Measurements from ENCODE around the gene CRTAC1.
A peak's percentile ranks its signal among the peaks of the same experiment; 100 is the strongest.
"Not testable (repeated sequence)": the region's sequence is repeated elsewhere in the genome, so short reads cannot be mapped to it uniquely, and the experiment has no call there.

The CRTAC1 gene

DNA sequence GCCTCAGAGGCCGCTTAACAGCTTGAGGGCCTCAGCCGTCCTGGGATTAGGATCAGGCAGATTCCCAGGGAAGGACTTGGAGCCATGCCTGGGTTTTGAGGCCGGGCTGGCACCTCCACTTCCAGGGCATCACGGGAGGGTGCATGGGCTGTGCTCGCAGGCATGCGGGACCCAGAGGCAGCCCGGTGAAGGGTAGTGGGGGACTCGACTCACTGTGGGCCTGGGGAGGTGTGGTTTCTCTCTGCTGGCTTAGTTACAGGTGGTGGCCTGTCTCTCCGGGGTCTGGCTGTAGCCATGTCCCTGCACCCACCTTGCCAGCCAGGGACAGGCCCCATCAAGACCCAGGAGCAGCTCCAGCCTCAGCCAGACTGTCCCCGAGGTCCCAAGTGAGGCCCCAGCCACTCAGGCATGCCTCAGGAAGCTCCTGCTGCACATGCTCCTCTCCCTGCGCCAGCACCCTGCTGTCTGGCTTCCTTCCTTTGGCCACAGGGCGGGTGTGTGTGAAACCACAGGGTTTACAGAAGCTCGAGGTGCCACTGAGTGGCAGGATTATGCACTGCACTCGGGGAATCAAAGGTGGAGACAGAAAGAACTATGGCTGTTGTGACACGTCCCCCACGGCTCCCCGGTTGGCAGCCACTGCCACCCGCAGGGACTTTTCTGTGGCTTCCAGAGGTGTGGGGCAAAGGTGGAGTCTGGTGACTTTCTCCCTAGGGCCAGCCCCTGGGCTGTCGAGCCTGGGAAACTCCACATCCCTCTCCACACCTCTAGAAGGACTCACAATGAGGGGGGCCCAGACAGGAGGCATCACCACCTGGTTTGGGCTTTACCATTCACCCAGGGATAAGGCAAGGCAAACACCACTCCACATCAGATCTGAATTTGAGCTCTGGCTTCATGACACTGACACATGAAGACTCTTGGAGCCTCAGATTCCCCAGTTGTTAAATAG, 161.1 kb downstream of the CRTAC1 start:
- peak; percentile 66 for DNase-seq (ENCODE audit: low read depth)

DNA sequence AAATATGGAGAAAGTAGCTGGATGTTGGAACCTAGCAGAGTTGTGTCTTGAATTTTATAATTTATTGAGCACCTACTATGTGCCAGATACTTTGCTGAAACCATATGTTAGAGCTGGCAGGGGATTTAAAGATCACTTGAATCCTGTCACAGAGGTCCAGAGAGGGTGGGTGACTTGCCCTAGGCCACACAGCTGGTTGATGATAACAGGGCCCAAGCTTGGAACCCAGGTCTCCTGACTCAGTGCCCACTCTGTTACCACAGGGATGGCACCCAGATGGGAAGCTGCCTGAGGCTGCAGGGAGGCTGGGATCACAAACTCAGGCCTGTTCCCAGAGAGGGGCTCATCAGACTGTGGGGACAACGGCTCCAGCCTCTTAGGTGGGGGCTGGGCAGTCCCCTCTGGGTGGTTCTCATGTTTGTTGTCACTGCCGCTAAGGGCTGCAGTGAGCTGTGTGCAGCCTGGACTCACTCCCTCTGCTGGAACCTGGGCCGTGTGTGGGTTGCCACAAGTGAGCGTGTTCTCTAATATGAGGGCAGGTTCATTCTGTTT, 162.2 kb downstream of the CRTAC1 start:
- DNase-seq (ENCODE audit: low read depth): no peak

DNA sequence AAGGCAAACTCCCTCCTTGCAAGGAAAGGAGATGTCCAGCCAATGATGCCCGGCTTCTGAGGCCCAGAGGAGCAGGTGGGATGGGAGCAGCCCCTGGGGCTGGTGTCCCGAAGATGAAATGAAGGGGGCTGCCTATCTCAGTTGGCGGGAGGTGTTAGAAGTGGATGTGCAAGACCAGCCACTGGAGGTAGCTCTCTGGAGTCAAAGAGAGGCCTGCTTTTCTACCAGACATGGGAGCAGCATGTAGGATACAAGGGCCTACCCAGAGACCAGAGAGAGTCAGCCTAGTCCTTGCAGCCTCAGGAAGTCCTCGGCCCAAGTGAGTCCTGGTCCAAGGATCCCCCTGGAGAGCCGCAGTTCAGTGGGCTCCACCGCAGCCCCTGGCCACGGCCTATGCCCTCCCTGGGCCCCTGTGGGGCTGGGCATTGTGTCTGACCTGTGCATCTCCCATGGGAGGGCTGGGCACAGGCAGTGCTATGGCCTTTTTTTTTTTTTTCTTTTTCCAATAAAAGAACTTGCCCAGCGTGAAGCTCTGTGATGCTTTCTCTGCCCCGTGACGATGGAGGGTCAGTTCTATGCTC, 163.1 kb downstream of the CRTAC1 start:
- no peak for DNase-seq (ENCODE audit: low read depth)

DNA sequence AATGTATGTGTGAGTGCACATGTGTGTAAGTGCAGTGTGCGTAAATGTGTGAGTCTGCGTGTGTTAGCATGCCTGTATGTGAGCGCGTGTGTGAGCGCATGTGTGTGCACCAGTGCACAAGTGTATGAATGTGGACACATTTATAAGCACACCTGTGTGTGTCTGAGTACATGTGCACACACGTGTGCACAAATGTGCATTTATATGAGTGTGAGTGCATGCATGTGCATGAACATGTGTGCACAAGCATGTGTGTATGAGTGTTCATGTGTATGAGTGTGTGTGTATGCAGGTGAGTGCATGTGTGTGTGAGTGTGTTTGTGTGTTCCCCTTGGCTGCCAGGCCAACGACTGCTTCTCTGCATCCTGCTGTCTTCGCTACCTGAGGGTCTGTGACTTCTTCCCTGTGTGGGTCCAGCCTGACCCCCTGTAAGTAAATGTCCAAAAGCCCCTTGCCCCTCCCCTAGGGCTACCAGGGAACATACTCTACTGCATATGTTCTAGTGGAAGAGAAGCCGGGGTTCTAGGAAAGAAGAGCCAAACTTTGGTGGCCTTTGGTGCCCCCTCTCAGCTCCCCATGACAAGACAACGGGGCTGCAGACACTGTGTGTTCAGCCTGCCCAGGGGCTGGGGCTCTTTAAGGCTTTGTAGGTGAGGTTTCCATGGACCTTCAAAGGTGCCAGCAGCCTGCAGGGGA, 163.7 kb downstream of the CRTAC1 start:
- no peak for DNase-seq (ENCODE audit: low read depth)

DNA sequence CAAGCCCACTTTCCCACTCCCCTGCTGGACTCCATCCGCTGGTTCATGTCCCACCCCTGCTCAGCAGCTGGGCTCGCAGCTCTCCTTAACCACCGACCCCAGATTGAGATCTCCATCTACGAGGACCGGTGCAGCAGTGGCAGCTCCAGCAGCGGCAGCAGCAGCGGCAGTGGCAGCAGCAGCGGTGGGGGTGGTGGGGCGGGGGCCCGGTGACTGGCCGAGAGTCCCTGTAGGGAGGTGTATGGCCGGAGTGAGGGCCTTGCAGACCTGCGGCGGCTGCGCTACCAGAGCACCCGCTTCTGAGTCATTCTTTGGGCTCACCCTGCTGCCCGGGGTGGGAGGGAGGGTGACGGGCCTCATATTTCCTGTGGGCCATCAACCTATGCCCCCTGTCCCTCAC, 164.9 kb downstream of the CRTAC1 start:
- no peak for DNase-seq (ENCODE audit: low read depth)

DNA sequence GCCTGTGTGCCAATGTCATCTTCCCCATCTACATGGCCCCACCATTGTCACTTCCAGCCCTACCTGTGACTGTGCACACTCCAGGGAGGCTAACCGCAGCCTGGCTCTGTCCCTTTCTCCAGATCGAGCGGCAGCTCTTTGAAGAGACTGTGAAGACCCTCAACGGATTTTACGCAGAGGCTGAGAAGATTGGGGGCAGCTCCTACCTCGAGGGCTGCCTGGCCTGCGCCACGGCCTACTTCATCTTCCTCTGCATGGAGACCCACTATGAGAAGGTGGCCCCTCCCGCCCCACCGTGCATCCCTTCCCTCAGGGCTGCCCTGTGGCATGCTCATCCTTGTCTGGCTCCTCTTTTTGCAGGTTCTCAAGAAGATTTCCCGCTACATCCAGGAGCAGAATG, 166.6 kb downstream of the CRTAC1 start:
- no peak for DNase-seq (ENCODE audit: low read depth)

DNA sequence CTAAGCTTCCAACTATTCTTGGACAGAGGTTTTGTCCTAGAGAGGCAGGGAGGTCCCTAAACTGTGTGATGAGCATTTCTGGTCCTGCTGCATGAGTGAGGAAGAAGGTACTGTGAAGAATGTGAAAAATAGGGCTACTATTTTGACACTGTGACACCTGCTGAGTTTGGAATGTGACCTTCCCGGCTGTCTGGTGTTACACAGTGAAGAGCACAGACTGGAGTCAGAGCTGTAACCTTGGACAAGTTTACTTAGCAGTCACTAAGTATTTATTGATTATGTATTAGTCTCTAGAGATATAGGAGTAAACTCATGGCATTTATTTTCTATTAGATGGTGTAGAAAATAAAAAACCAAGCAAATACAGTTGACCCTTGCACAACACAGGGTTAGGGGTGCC, 168.5 kb downstream of the CRTAC1 start:
- DNase-seq (ENCODE audit: low read depth): no peak

DNA sequence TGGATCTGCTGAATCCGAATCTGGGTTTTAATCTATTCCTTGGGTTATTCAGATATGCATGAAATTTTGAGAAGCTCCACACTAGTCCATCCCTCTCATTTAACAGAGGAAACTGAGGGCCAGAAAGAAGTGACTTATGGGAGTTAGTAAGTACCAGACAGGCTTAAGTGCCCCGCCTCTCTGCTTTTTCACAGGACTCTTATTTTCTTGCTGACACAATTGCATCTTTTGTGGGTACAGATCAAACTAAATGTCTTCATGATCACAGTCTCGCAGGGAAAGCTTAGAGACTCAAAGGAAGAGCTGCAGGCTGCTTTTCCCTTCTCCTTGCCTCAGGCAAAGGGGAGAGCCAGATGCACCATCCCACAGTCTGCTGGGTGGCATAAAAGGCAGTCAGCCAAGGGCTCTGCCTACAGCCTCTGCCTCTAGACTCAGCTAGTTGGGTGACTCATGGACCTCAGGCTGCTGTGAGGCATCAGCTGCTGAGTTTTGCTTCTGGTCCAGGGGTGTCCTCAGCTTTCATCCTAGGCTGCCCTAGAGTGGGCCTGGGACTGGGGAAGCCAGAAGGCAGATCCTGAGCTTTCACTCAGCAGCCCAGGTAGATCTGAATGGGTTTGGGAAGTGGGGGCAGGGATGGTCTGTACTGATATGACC, 169.2 kb downstream of the CRTAC1 start:
- DNase-seq (ENCODE audit: low read depth): no peak

DNA sequence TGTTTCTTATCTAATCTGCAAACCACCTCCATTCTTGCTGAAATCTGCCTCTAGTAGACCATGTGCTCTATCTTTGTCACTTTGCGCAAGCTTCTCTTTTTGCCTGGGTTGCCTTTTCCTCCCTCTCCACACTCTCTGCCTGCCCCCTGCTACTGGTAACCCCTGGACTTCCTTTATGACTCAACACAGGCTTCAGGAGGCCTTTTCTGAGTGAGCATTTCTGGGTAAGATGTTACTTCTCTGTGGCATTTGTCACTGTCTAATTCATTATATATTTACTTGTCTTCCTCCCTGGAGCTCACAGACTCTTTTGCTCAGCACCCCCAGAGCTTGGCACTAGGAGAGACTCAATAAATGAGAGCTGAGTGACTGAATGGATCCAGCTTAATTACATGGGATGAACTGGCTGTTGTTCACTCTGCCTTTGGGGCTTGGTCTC, 172.4 kb downstream of the CRTAC1 start:
- DNase-seq (ENCODE audit: low read depth): no peak

DNA sequence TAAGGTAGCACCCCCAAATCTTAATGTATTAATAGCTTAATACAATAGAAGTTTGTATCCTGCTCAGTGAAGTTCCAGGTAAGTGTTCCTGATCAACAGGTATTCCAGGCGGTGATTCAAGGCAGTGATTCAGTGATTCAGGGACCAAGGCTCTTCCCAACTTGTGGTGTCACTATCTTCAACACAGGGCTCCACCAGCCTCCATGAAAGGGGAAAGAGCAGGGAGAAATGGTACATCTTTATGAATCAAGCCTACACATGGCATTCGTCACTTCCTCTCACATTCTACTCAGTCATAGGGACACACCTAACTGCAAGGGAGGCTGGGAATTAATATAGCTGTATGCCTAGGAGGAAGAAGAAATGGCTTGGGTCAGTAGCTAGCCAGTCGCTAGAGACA, 175.7 kb downstream of the CRTAC1 start:
- no peak for DNase-seq (ENCODE audit: low read depth)

DNA sequence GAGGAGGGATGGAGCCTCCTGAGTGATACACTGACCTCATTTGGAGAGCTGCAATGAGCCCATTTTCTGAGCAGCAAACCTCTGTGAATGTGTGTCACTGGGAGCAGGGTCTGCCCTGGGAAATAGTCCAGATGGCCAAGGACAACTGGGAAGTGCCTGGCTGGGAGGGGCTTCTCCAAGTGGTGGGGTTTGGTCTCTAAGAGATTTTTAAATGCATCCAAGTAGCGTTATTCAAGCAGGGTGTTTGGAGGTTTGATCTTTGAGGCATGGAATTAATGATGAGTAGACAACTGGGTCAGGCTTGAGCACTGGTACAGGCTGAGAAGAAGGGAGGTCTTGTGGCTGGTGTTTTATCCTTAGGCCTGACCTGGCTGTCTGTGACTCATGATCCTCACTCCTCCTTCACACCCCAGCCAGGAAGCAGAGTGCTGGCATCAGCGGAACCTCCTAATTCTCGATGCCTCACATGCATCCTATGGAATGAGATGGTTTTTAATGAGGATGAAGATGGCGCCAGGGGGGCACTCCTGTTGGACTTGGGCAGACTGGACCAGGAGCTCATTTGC, 177.5 kb downstream of the CRTAC1 start:
- no peak for DNase-seq (ENCODE audit: low read depth)

DNA sequence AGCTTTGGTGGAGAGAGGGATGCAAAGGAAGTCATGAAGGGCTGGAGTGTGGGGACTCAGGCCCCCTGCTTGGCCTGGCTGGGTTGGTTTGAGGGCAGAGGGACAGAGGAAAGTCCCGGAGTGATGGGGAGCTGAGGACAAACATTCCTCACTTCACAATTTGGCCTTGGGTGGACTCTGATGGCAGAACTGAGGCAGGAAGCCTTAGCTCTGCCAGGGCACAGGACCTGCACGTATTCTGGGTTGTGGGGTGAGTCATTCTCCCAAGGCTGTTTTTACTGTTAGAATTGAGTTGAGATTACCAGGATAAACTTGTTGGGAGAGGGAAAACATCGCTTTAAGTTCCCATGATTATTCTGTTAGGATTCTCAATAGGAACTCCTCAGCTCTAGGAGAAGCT, 178.1 kb downstream of the CRTAC1 start:
- no peak for DNase-seq (ENCODE audit: low read depth)

DNA sequence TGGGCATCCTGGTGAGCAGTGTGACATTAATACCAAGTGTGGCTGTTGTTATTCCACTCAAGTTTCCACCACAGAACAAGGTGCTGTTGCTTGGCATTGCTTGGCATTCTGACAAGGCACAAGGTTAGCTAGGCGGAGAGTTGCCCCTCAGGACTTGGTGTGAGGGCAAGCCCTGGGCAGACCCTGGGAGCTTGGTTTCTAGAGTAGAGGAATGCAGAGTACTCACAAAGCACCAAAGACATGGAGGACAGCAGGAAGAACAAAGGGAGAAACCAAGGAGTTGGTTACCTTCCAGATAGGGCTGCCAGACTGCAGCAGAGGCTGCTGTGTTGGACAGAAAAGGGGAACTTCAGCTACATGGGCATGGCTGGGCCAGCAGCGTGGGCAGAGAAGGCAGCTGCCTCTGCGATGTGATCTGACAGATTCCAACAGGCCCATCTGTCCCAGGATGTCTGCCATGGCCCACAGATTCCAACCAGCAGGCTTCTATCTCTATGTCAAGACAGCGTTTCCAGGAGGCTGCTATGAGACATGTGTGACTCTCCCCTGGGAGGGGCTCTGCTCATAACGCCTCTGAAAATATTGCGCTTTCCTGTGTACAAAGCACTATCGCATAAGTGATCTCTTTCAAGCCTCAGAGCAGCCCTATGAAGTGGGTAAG, 178.9 kb downstream of the CRTAC1 start:
- peak; percentile 6 for DNase-seq (ENCODE audit: low read depth)

DNA sequence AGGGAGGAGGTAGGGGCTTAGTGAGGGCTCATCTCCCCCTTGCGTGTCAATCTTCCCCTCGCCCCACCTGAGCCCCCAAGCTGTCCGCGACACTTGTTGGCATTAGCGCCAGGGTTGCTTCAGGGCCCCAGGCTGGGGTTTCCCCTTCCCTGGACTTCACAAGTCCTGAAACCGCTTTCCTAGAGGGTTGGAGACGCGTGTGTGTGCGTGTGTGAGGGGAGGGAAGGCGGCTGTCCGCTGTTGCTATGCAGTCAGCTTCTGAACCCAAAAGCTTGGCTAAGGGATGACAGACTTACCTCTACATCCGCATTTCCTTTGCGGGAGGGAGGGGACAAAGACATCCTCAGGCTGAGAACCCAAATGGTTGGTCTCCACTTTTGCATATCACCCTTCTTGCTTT, 180.0 kb downstream of the CRTAC1 start:
- no peak for DNase-seq (ENCODE audit: low read depth)

DNA sequence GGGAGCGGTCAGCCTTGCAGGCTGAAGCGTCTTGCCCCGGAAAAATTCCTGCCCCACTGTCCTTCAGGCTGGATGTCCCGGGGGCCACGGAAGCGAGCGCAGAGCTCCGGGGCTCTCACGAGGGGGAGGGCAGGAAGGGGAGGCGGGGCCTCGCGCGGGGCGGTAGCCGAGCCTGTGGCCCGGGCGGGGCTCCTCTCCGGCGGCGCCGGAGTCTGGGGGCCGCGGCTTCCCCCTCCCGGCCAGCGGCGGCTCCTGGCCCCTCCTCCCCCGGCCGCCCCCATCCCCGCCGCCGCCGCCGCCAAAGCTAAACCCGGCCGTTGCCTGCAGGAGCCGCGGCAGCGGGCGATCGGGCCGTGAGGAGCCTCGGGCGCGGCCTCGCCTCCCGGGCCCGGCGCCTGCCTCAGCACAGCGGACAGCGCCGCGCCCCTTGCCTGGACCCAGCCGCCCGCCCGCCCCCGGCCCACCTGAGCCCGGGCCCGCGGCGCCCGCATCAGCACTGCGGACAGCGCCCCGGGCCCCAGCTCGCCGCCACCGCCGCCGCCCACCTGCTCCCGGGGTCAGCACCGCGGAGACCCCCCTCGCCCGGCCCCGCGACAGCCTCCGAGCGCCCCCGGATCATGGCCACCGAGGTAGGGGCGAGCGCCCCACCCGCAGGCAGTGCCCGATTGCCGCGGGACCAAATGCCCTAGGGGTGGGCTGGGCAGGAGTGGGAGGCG, 180.6 kb downstream of the CRTAC1 start, which contains the start of gene GOLGA7B:
Gene GOLGA7B, plus strand, starts transcription at position 157 of the 716 bp plus-strand sequence. Its CDS starts 461 bp downstream, at position 618.
- DNase-seq (ENCODE audit: low read depth): peak; percentile 37

DNA sequence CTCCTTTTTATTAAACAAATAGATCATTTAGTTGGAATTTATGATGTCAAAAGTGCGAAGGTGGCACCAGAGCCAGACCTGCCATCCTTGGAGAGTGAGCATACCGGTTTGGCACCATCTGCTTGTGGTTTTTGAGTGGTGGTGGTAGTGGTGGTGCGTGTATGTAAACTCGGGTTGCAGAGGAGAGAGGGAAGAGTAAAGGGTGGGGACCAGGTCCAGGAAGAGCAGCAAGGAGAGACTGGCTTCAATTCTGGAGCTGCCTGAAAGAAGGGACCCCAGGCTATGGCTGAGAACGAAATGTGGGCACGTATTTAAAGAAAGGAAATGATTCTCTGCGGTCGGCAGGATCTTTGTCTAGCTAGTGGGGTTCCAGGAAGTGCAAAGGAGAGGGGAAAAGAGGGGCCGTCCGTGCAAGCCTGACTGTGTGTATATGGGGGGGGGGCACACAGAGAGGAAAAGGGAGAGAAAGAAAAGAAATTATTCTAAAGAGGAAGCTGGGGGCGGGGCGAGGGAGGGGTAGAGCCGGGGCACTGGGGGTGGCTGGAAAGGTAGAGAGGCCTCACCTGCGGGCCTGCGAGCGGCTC, 181.2 kb downstream of the CRTAC1 start:
- DNase-seq (ENCODE audit: low read depth): no peak

DNA sequence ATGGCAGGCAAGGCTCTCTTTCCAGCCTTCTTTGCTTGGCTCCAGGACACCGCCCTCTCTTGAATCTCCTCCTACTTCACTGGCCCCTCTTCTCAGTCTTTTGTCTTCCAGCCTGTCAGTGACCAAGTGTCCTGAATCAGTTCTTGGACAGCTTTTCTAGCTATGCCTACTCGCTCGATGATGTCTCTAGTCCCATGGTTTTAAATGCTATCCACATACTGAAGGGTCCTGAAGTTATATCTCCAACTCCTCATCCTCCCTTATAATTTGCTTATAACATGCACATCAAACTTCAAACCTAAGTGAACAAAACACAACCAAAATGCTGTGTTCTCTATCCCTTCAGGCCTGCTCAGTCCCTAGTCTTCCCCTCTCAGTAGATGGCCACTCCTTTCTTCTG, 185.7 kb downstream of the CRTAC1 start:
- DNase-seq (ENCODE audit: low read depth): no peak

DNA sequence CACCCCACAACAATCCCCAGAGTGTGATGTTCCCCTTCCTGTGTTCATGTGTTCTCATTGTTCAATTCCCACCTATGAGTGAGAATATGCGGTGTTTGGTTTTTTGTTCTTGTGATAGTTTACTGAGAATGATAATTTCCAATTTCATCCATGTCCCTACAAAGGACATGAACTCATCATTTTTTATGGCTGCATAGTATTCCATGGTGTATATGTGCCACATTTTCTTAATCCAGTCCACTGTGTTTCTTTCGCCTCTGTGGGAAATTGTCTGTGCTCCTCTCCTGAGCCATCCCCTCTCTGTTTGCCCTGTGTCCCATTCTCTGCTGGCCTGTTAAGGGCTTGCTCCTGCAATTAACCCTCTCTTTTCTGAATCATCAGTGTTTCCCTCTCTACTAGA, 186.4 kb downstream of the CRTAC1 start:
- not testable (repeated sequence) for DNase-seq (ENCODE audit: low read depth)

DNA sequence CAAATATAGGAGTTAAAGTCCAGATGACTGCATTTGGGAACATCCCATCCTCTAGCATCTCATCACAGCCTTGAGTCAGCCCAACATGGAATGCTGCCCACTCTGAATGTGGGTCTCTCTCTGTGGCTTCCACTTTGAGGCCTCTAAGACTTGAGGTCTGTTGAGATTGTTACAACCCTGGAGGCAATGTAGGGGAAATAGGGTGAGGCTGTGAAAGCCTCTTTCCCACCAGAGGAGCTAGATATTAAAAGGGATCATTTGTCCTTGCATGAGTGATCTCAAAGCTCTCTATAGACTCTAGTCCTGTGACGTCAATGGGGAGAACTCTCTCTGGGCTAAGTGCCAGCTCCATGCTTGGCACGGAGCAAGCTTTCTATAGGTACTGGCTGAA, 187.1 kb downstream of the CRTAC1 start:
- DNase-seq (ENCODE audit: low read depth): no peak

DNA sequence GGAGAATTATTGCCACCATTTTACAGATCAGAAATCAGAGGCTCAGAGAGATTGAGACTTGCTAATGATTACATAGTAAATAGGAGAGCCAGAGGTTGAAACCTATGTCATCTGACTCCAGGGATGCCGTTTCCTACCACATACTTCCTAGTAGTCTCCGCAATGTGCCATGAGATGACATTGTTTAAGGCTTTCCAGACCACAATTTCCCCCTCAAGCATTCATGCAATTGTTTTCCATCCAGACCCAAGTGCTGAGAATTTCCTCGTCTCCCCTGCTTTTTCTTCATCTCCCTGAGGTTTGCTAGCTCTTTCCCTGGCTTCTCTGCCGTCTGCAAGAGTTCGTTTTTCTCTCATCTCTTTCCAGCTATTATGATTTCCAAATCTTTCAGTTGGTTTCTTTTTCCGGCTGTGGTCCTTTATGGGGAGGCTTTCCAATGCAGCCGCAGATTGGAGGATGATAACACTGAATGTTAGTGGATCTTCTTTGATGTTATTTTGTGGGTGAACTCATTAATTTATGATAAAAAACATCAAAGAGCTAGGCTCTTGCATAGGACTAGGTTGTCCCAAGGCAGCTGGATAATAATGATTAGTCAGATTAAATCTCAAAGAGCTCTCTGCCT, 187.7 kb downstream of the CRTAC1 start:
- DNase-seq (ENCODE audit: low read depth): no peak
